Fibroblast of lung (primary cell): ENCODE data around the gene RALGDS.

Source experiments
- CTCF ChIP-seq, 2 donors: IDR thresholded peaks in 1 of 2; conservative IDR thresholded peaks in 1 of 2; 1 replicate in 1 of 2; 2 replicates in 1 of 2; pipeline ENCODE4 v1.5.1; 2011 to 2012; ENCODE audit warnings: low read length in 2 of 2, control low read depth in 1 of 2, inconsistent platforms in 1 of 2, low read depth in 1 of 2, mild to moderate bottlenecking in 1 of 2
- EZH2 ChIP-seq: IDR thresholded peaks from 2 replicates; pipeline ENCODE4 v1.5.1; 2012; ENCODE audit warnings: low read length, control low read depth, mild to moderate bottlenecking; ENCODE audit errors: missing control alignments

GRCh38 chr9:133165452-133165730 lies 44.4 kb upstream of the RALGDS start:
- TF ChIP-seq CTCF (conservative IDR thresholded peaks at IDR 0.05 in 1 of 2, IDR thresholded peaks at IDR 0.05 in 1 of 2; ENCODE audit: low read depth in 1 of 2, low read length in 2 of 2) (no peak), EZH2 (no peak)
